Measurements from ENCODE around the gene DCXR. TPM values are rescaled to one million over a fixed set of nuclear protein-coding genes. Genes with fewer than 3 reads are reported as not detected.

The DCXR gene
- total and polyA plus RNA-seq, 2 of the 13 experiments (the other 11 are each of a cell fraction or from before 2014, with no cell fraction given) = 287 to 311 TPM

GRCh38 chr17:82065193-82065637, 27.7 kb upstream of the DCXR start (continued):
- TF ChIP-seq SNAPC5 (CRISPR knock-in tag; IDR thresholded peaks at IDR 0.05; ENCODE audit: borderline replicate concordance) = no peak
- 0 out of 2 replicates have a peak, but pooled peaks have one; percentile 16 for TF ChIP-seq RFXANK (CRISPR knock-in tag; IDR thresholded peaks at IDR 0.05)
- TF ChIP-seq CHD2 (IDR thresholded peaks at IDR 0.05; ENCODE audit: low read depth, low read length) = peak; percentile 86
- no peak for TF ChIP-seq TIGD3 (CRISPR knock-in tag; IDR thresholded peaks at IDR 0.05; ENCODE audit: borderline replicate concordance)
- no peak for TF ChIP-seq MATR3 (CRISPR knock-in tag; IDR thresholded peaks at IDR 0.05)
- TF ChIP-seq FOSL2 (CRISPR knock-in tag; IDR thresholded peaks at IDR 0.05) = no peak
- TF ChIP-seq ZNF354B (CRISPR knock-in tag; IDR thresholded peaks at IDR 0.05) = no peak
- no peak; the same call in 1 of the 2 replicates for TF ChIP-seq ZFP36L1 (CRISPR knock-in tag; IDR thresholded peaks at IDR 0.05)
- no peak for TF ChIP-seq ZBTB39 (CRISPR knock-in tag; IDR thresholded peaks at IDR 0.05)
- 0 out of 2 replicates have a peak, but pooled peaks have one; percentile 12 for TF ChIP-seq EEA1 (CRISPR knock-in tag; IDR thresholded peaks at IDR 0.05; ENCODE audit: borderline replicate concordance)
- no peak for TF ChIP-seq TGIF2 (CRISPR knock-in tag; IDR thresholded peaks at IDR 0.05)
- no peak for TF ChIP-seq ZNF44 (CRISPR knock-in tag; IDR thresholded peaks at IDR 0.05)
- no peak for TF ChIP-seq ZNF652 (CRISPR knock-in tag; IDR thresholded peaks at IDR 0.05; ENCODE audit: borderline replicate concordance, low read depth)
- no peak for TF ChIP-seq JUNB (CRISPR knock-in tag; IDR thresholded peaks at IDR 0.05; ENCODE audit: borderline replicate concordance)
- no peak for TF ChIP-seq GLMP (CRISPR knock-in tag; IDR thresholded peaks at IDR 0.05; ENCODE audit: borderline replicate concordance)
- no peak for TF ChIP-seq MAFK (conservative IDR thresholded peaks at IDR 0.05 in 1 of 2, IDR thresholded peaks at IDR 0.05 in 1 of 2; ENCODE audit: low read length in 2 of 2)
- TF ChIP-seq MYNN (CRISPR knock-in tag; IDR thresholded peaks at IDR 0.05; ENCODE audit: low read depth) = no peak
- TF ChIP-seq ZNF232 (CRISPR knock-in tag; IDR thresholded peaks at IDR 0.05; ENCODE audit: borderline replicate concordance) = no peak
- no peak for TF ChIP-seq ZNF737 (CRISPR knock-in tag; IDR thresholded peaks at IDR 0.05; ENCODE audit: borderline replicate concordance)
- peak; percentile 55; the same call in 1 of the 2 replicates for TF ChIP-seq ZNF367 (CRISPR knock-in tag; IDR thresholded peaks at IDR 0.05; ENCODE audit: borderline replicate concordance)
- TF ChIP-seq ZNF503 (CRISPR knock-in tag; IDR thresholded peaks at IDR 0.05) = 0 out of 2 replicates have a peak, but pooled peaks have one; percentile 9
- TF ChIP-seq PITX1 (CRISPR knock-in tag; IDR thresholded peaks at IDR 0.05) = no peak
- TF ChIP-seq ZSCAN30 (CRISPR knock-in tag; IDR thresholded peaks at IDR 0.05) = no peak
- TF ChIP-seq NPAS2 (CRISPR knock-in tag; IDR thresholded peaks at IDR 0.05; ENCODE audit: borderline replicate concordance) = no peak
- no peak for TF ChIP-seq RXRB (CRISPR knock-in tag; IDR thresholded peaks at IDR 0.05; ENCODE audit: borderline replicate concordance)
